Measurements from ENCODE around the gene EEA1. TPM values are rescaled to one million over a fixed set of nuclear protein-coding genes. Genes with fewer than 3 reads are reported as not detected.

EEA1 gene
- 11.3 and 12.4 TPM in 2 replicates for total RNA-seq

GRCh38 chr12:92928962-92929915 is at the start of gene EEA1:
EEA1 (minus strand) TSS chr12:92929295; CDS start chr12:92929066, 229 bp downstream.

Other genes starting within 250 kb of the EEA1 start
- gene PLEKHG7, start 226.3 kb downstream of the EEA1 start, total RNA-seq: 0.24 TPM in 1 of 2 replicates, not detected in the other

Measured in tracheal epithelial cell (primary cell).